Endometrium (tissue), 2 donors: Measurements from ENCODE around the gene VIL1.

Experiments used
- FAIRE-seq: peaks from 2 replicates; lab custom pipeline; 2012; peaks lifted over from hg19 to GRCh38; lab: Jason Lieb, UNC
- donor health status: control.
- donor health status: control.

VIL1 gene

GRCh38 chr2:218444692-218445357 is 25.9 kb downstream of the VIL1 start:
- no peak for FAIRE-seq

- no peak for FAIRE-seq
Measured at GRCh38 chr2:218445602-218446001, 26.7 kb downstream of the VIL1 start.

- FAIRE-seq, result no peak
Measured at GRCh38 chr2:218446547-218446946, 27.6 kb downstream of the VIL1 start.

GRCh38 chr2:218447072-218447471 is 28.1 kb downstream of the VIL1 start:
- no peak for FAIRE-seq

GRCh38 chr2:218448934-218449333 is 30.0 kb downstream of the VIL1 start:
- no peak for FAIRE-seq

- no peak for FAIRE-seq
Measured at GRCh38 chr2:218452079-218452478, 33.2 kb downstream of the VIL1 start.

- no peak for FAIRE-seq
Measured at GRCh38 chr2:218456849-218457248, 37.9 kb downstream of the VIL1 start.

- no peak for FAIRE-seq
Measured at GRCh38 chr2:218458598-218458997, 39.7 kb downstream of the VIL1 start.

- FAIRE-seq, result peak; percentile 72
Measured at GRCh38 chr2:218465987-218466633, 47.2 kb downstream of the VIL1 start.

- FAIRE-seq, result no peak
Measured at GRCh38 chr2:218470448-218470847, 51.5 kb downstream of the VIL1 start.

GRCh38 chr2:218471036-218471435 is 52.1 kb downstream of the VIL1 start:
- FAIRE-seq, result no peak

- FAIRE-seq, result no peak
Measured at GRCh38 chr2:218471982-218472381, 53.1 kb downstream of the VIL1 start.

- FAIRE-seq, result no peak
Measured at GRCh38 chr2:218472988-218473387, 54.1 kb downstream of the VIL1 start.

GRCh38 chr2:218474527-218474926 is 55.6 kb downstream of the VIL1 start:
- no peak for FAIRE-seq

GRCh38 chr2:218476676-218477075 is 57.8 kb downstream of the VIL1 start:
- no peak for FAIRE-seq

GRCh38 chr2:218477247-218477646 is 58.3 kb downstream of the VIL1 start:
- no peak for FAIRE-seq

- no peak for FAIRE-seq
Measured at GRCh38 chr2:218478544-218478943, 59.6 kb downstream of the VIL1 start.

GRCh38 chr2:218479595-218479994 is 60.7 kb downstream of the VIL1 start:
- no peak for FAIRE-seq

- no peak for FAIRE-seq
Measured at GRCh38 chr2:218482651-218483050, 63.7 kb downstream of the VIL1 start.

GRCh38 chr2:218485986-218486667 is 67.2 kb downstream of the VIL1 start:
- FAIRE-seq, result no peak

- no peak for FAIRE-seq
Measured at GRCh38 chr2:218500501-218501060, 81.7 kb downstream of the VIL1 start.

- FAIRE-seq, result no peak
Measured at GRCh38 chr2:218501665-218502064, 82.7 kb downstream of the VIL1 start.
